ENCODE data around the gene MCHR2. TPM values are rescaled to one million over a fixed set of nuclear protein-coding genes. Genes with fewer than 3 reads are reported as not detected.

MCHR2 gene
- total RNA-seq, 1 donor, result not detected

- H4K20me1 ChIP-seq (ENCODE audit: insufficient read depth, low read length), result no peaks in the 10 kb centered on the region
- no peak overlapping the region for H3K27ac ChIP-seq (ENCODE audit: low read depth, low read length)
- no peaks in the 10 kb centered on the region for H3K27me3 ChIP-seq (ENCODE audit: insufficient read depth, low read length)
- H3K9me3 ChIP-seq (ENCODE audit: low read depth, low read length), result no peaks in the 10 kb centered on the region
- H3K4me1 ChIP-seq (ENCODE audit: insufficient read depth, low read length), result no peaks in the 10 kb centered on the region
- no peak overlapping the region for H3K4me2 ChIP-seq (ENCODE audit: insufficient read depth, low read length)
- TF ChIP-seq CTCF (IDR thresholded peaks at IDR 0.05; ENCODE audit: extremely low read depth, low read depth, low read length), result no peak
- H3K4me3 ChIP-seq (ENCODE audit: insufficient read depth, low read length), result no peak overlapping the region
- no peaks in the 10 kb centered on the region for H3K79me2 ChIP-seq (ENCODE audit: insufficient read depth, low read length)
- no peak for DNase-seq (ENCODE audit: insufficient read length, low spot score, missing footprints)
- no peaks in the 10 kb centered on the region for H3K36me3 ChIP-seq (ENCODE audit: insufficient read depth, low read length)
- H2AFZ ChIP-seq (ENCODE audit: low read length), result no peak overlapping the region
These were observed 107.0 kb downstream of the MCHR2 start for GRCh38 chr6:99887066-99887465.

DNA sequence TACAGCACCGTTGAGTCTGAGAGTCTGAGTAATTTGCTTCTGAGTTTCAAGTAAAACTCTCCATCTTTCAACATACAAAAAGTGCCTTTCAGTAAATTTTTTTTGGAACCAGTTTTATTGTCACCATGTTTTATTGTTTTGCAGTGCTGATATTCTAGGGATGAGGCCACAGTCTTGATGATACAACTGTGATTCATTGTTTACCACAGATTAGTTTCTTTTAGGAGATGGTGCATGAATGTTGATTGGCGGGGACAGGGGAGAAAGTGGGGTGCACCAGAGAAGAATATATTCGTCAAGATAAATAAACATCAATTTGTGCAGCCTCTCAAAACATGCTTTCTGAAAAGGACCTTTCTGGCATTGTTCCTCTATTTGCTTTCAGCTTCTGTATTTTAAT is 109.0 kb downstream of the MCHR2 start:
- Histone ChIP-seq H3K36me3 (ENCODE audit: insufficient read depth, low read length) (no peaks in the 10 kb centered on the region), H3K4me1 (ENCODE audit: insufficient read depth, low read length) (no peaks in the 10 kb centered on the region), H3K4me3 (ENCODE audit: insufficient read depth, low read length) (no peak overlapping the region), H3K9me3 (ENCODE audit: low read depth, low read length) (no peaks in the 10 kb centered on the region), H3K27ac (ENCODE audit: low read depth, low read length) (no peak overlapping the region), H3K27me3 (ENCODE audit: insufficient read depth, low read length) (no peaks in the 10 kb centered on the region), H2AFZ (ENCODE audit: low read length) (no peak overlapping the region), H3K4me2 (ENCODE audit: insufficient read depth, low read length) (no peak overlapping the region), H3K79me2 (ENCODE audit: insufficient read depth, low read length) (no peaks in the 10 kb centered on the region), H4K20me1 (ENCODE audit: insufficient read depth, low read length) (no peaks in the 10 kb centered on the region)
- DNase-seq (ENCODE audit: insufficient read length, low spot score, missing footprints), result no peak
- TF ChIP-seq CTCF (IDR thresholded peaks at IDR 0.05; ENCODE audit: extremely low read depth, low read depth, low read length), result no peak

- no peak overlapping the region for H3K4me3 ChIP-seq (ENCODE audit: insufficient read depth, low read length)
- TF ChIP-seq CTCF (IDR thresholded peaks at IDR 0.05; ENCODE audit: extremely low read depth, low read depth, low read length), result no peak
These were observed 111.8 kb downstream of the MCHR2 start for GRCh38 chr6:99882128-99882702.

GRCh38 chr6:99879431-99879830 is 114.6 kb downstream of the MCHR2 start:
- Histone ChIP-seq H3K79me2 (ENCODE audit: insufficient read depth, low read length) (no peaks in the 10 kb centered on the region), H4K20me1 (ENCODE audit: insufficient read depth, low read length) (no peaks in the 10 kb centered on the region), H3K4me2 (ENCODE audit: insufficient read depth, low read length) (no peak overlapping the region), H3K4me1 (ENCODE audit: insufficient read depth, low read length) (no peaks in the 10 kb centered on the region), H3K27ac (ENCODE audit: low read depth, low read length) (no peak overlapping the region), H3K9me3 (ENCODE audit: low read depth, low read length) (no peaks in the 10 kb centered on the region), H3K36me3 (ENCODE audit: insufficient read depth, low read length) (no peaks in the 10 kb centered on the region), H3K4me3 (ENCODE audit: insufficient read depth, low read length) (no peak overlapping the region), H2AFZ (ENCODE audit: low read length) (no peak overlapping the region), H3K27me3 (ENCODE audit: insufficient read depth, low read length) (no peaks in the 10 kb centered on the region)
- no peak for TF ChIP-seq CTCF (IDR thresholded peaks at IDR 0.05; ENCODE audit: extremely low read depth, low read depth, low read length)
- no peak for DNase-seq (ENCODE audit: insufficient read length, low spot score, missing footprints)

More at GRCh38 chr6:99882128-99882702, 111.8 kb downstream of the MCHR2 start:
- Histone ChIP-seq H3K27ac (ENCODE audit: low read depth, low read length) (no peak overlapping the region), H3K36me3 (ENCODE audit: insufficient read depth, low read length) (no peaks in the 10 kb centered on the region), H3K79me2 (ENCODE audit: insufficient read depth, low read length) (no peaks in the 10 kb centered on the region), H2AFZ (ENCODE audit: low read length) (no peak overlapping the region), H3K9me3 (ENCODE audit: low read depth, low read length) (no peaks in the 10 kb centered on the region), H3K27me3 (ENCODE audit: insufficient read depth, low read length) (no peaks in the 10 kb centered on the region), H4K20me1 (ENCODE audit: insufficient read depth, low read length) (no peaks in the 10 kb centered on the region), H3K4me1 (ENCODE audit: insufficient read depth, low read length) (no peaks in the 10 kb centered on the region), H3K4me2 (ENCODE audit: insufficient read depth, low read length) (no peak overlapping the region)
- no peak for DNase-seq (ENCODE audit: insufficient read length, low spot score, missing footprints)

Data from osteoblast (primary cell).